DMS53 (cell line): ENCODE results near the gene MAPK4.
"Not testable (repeated sequence)": the region's sequence is repeated elsewhere in the genome, so short reads cannot be mapped to it uniquely, and the experiment has no call there.

Experiments
- DNase-seq: peaks from one replicate; lab custom pipeline; 2025; lab: John Stamatoyannopoulos, UW

Gene MAPK4

DNA sequence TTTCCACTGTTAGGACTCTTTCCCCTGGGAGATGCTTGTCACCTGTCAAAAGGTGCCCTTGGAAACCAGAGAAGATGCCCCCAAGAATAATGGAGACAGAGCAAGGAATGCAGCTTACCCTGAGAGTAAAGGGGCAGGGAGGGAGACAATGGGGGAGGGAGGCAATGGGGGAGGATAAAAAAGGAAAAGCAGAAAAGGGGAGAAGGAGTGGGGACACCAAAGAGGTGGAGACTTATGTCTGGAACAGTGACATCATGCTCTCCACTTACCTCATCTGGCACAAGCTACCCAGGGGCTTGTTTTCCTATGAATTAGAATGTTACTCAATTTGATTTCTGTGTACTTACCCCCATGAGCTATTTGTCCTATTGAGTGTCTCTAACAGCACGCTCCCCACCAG is 192.1 kb downstream of the MAPK4 start:
- no peak for DNase-seq

DNA sequence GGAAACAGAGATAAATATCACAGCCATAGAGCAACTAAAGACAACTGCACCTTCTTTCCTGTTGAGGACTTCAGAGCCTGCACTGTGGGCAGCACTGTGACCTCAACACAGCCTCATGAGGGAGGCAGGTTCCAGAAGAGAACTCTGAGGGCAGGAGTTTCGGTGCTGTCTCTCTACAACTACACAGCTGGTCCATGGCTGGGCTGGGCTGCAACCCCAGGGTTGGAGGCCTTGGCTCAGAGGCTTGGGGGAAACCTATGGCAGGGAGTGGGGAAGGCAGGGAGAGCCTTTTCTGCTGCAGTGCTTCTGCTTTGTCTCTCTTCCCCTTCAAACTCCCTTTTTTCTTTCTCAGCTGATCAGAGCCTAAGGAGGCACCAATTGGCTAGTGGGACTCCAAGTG is 193.4 kb downstream of the MAPK4 start:
- no peak for DNase-seq

DNA sequence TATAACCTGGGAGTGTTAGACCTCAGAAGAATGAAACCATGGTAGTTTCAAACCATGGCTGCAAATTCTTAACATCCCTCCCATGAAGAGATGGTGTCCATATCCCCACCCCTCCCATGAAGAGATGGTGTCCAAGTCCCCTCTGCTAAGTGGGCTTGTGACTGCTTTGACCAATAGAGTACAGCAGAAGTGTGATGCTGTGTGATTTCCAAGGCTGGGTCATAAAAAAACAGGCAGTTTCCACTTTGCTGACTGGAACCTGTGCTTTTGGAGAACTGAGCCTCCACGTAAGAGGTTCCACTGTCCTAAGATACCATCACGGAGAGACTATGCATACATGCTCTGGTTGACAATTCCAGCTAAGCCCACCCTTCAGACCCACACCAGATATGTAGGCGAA is 194.4 kb downstream of the MAPK4 start:
- no peak for DNase-seq

DNA sequence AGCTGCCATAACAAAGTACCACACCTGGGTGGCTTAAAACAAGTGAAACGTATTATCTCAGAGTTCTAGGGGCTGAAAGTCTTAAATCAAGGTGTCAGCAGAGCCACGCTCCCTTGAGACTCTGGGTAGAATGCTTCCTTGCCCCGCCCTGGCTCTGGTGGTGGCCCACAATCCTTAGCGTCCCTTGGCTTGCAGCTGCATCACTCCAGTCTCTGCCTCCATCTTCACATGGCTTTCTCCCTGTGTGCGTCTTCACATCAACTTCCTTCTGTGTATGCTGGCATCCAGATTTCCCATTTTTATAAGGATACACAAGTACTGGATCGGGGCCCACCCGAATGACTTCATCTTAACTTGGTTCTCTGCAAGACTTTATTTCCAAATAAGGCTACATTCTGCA is 197.5 kb downstream of the MAPK4 start:
- DNase-seq, result no peak

GRCh38 chr18:50769463-50769862 is 209.6 kb downstream of the MAPK4 start:
- no peak for DNase-seq

DNA sequence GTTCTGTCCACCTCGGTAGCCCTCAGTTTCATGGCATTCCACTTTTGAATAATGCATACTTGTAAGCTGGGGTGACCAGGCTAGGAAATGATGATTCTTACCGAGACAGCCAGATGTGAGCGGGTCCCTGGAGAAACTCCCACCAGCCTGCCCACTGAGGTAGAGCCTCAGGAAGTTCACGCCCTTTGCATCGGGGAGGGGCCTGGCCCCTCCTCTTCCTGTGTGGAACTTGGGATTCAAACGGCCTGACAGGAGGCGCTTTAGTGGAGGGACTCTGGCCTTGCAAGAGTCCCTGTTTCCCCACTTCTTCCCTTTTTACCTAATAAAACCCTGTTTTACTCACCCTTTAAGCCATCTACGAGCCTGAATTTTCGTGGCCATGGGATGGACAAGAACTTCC is 215.3 kb downstream of the MAPK4 start:
- DNase-seq, result no peak

GRCh38 chr18:50775726-50776125 is 215.8 kb downstream of the MAPK4 start:
- DNase-seq, result no peak

DNA sequence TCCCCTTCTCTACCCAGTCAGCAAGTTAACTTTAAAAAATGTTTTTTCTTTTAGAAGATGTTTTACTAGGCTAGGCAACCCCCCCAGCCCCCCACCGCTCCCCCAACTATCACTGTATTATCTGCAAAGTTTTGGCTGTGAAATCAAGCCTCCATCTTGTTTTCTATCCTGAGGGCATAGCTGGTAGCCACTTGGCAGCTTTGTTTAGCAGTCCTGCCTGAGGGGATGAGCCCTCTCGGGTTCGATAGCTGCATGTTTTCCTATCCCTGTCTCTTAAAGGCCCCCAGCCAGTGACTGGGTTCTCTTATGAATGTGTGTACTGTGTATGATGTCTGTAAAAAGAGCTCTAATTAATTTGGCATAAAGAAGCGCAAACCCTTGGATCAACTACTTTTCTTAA is 216.5 kb downstream of the MAPK4 start:
- DNase-seq, result no peak

GRCh38 chr18:50779021-50779420 is 219.1 kb downstream of the MAPK4 start:
- not testable (repeated sequence) for DNase-seq
